HEK293 (cell line): ENCODE data around the gene FTSJ1.

Experiments
- KLF16 ChIP-seq: fragments of 450-650 bp; formaldehyde crosslinking; IDR thresholded peaks from 2 replicates; pipeline ENCODE4 v1.5.1; 2017; ENCODE audit warnings: missing biosample characterization, missing genetic modification characterization
- TRIM28 ChIP-seq: IDR thresholded peaks from 2 replicates; pipeline ENCODE4 v1.6.1; 2011; ENCODE audit warnings: low read length, control low read depth, borderline replicate concordance
- YY1 ChIP-seq: fragments of 450-650 bp; formaldehyde crosslinking; IDR thresholded peaks from 2 replicates; pipeline ENCODE4 v1.5.1; 2018; ENCODE audit warnings: missing biosample characterization, missing genetic modification characterization
- ZIC2 ChIP-seq: fragments of 450-650 bp; formaldehyde crosslinking; IDR thresholded peaks from 2 replicates; pipeline ENCODE4 v1.5.1; 2016; ENCODE audit warnings: missing biosample characterization, missing genetic modification characterization
- ZNF174 ChIP-seq: fragments of 450-650 bp; formaldehyde crosslinking; IDR thresholded peaks from 2 replicates; pipeline ENCODE4 v1.5.0; 2017; ENCODE audit warnings: missing biosample characterization, mild to moderate bottlenecking, missing genetic modification characterization
- ZNF600 ChIP-seq: fragments of 450-650 bp; formaldehyde crosslinking; IDR thresholded peaks from 2 replicates; pipeline ENCODE4 v1.5.1; 2016; ENCODE audit warnings: missing biosample characterization, missing genetic modification characterization
- ZNF707 ChIP-seq: fragments of 450-650 bp; formaldehyde crosslinking; IDR thresholded peaks from 2 replicates; pipeline ENCODE4 v1.5.1; 2016; ENCODE audit warnings: missing biosample characterization, missing genetic modification characterization
- TF ChIP-seq, protein P1 (sequence below): fragments of 450-650 bp; formaldehyde crosslinking; IDR thresholded peaks from 2 replicates; pipeline ENCODE4 v1.5.1; 2016; ENCODE audit warnings: missing biosample characterization, missing genetic modification characterization
- TF ChIP-seq, protein P2 (sequence below): fragments of 450-650 bp; formaldehyde crosslinking; IDR thresholded peaks from 2 replicates; pipeline ENCODE4 v1.5.1; 2017; ENCODE audit warnings: missing biosample characterization, missing genetic modification characterization

DNA sequence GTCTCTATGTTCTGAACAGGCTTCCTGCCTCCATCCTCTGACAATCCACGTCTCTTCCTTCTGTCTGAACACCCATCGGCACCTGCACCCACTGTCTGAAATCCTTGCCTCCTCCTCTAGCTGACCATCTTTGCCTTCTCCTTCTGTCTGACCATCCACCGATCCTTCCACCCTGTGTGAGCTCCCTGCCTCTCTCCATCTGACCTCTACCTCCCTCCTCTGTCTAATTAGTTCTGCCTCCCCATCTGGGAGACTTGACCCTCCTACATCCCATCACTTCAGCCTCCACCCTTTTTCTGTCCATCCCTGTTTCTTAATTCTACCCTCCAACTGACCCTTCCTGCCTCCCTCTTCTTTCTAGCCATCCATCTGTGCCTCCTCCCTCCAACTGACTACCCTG lies 16.0 kb upstream of the FTSJ1 start:
- no peak for TF ChIP-seq YY1 (tag by site-specific recombination)
- TF ChIP-seq ZIC2 (tag by site-specific recombination) = no peak
- TF ChIP-seq ZNF707 (tag by site-specific recombination) = no peak
- TF ChIP-seq, protein P1, sequence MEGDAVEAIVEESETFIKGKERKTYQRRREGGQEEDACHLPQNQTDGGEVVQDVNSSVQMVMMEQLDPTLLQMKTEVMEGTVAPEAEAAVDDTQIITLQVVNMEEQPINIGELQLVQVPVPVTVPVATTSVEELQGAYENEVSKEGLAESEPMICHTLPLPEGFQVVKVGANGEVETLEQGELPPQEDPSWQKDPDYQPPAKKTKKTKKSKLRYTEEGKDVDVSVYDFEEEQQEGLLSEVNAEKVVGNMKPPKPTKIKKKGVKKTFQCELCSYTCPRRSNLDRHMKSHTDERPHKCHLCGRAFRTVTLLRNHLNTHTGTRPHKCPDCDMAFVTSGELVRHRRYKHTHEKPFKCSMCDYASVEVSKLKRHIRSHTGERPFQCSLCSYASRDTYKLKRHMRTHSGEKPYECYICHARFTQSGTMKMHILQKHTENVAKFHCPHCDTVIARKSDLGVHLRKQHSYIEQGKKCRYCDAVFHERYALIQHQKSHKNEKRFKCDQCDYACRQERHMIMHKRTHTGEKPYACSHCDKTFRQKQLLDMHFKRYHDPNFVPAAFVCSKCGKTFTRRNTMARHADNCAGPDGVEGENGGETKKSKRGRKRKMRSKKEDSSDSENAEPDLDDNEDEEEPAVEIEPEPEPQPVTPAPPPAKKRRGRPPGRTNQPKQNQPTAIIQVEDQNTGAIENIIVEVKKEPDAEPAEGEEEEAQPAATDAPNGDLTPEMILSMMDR (tag by site-specific recombination) = no peak
- TF ChIP-seq, protein P2, sequence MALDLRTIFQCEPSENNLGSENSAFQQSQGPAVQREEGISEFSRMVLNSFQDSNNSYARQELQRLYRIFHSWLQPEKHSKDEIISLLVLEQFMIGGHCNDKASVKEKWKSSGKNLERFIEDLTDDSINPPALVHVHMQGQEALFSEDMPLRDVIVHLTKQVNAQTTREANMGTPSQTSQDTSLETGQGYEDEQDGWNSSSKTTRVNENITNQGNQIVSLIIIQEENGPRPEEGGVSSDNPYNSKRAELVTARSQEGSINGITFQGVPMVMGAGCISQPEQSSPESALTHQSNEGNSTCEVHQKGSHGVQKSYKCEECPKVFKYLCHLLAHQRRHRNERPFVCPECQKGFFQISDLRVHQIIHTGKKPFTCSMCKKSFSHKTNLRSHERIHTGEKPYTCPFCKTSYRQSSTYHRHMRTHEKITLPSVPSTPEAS = no peak
- TF ChIP-seq KLF16 (tag by site-specific recombination) = no peak
- TF ChIP-seq ZNF174 (tag by site-specific recombination) = no peak
- TF ChIP-seq TRIM28 = no peak
- TF ChIP-seq ZNF600 = no peak
